ENCODE results near the gene RNF152.
"Not testable (repeated sequence)": the region's sequence is repeated elsewhere in the genome, so short reads cannot be mapped to it uniquely, and the experiment has no call there.

RNF152 gene

DNA sequence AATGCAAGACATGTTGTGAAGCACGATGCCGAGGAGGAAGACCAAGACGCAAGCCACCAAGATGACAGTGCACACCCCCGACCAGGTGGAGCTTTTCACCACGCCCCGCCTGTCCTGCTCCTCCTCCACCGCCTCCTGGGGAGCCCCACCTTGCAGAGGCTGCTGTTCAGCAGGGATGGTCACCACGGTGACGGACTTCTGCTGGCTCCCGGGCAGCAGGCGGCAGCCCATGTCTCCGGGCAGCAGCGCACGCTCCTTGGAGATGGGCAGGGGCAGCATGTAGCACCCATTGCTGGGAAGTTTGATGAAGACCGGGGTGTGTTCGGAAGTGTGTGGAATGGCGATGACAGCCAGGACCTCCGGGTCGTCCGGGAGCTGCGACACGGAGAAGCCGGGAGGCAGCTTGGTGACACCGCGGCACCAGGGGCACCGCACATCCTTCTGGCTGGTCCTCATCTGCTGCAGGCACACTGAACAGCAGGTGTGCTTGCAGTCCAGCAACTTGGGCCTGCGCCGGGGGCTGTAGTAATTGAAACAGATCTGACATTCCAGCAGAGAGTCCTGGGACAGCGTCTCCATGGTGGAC is 76.8 kb downstream of the RNF152 start:
- no peak for DNase-seq

DNA sequence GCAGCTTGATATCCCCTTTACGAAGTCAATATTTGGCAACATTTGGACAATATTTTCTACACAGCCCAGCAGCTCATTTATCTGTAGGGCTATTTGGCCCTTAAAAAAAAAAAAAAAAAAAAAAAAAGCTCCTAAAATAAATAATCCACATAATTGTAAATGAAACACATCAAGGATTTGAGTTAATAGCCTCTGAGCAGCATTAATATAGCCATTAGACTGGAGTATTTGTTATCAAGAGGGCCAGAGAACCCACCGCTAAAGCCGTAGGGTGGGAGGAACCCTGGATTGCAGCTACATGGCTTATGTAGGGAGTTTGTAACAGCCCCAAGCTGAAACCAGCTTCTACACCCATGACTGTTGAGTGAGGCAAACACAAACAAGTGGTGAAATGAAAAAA is 84.5 kb downstream of the RNF152 start:
- DNase-seq = no peak

DNA sequence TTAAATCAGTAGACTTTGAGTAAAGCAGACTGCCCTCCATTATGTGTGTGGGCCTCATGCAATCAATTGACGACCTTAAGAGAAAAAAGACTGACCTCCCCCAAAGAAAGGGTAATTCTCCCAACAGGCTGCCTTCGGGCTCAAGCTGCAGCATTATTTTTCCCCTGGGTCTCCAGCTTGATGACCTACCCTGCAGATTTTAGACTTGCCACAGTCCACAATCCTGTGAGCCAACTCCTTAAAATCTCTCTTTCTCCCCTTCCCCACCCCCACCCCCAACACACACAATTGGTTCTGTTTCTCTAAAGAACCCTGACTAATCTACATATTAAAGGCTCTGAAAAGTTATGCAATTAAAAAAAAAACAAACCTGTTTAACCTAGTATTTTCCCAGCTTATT is 89.4 kb downstream of the RNF152 start:
- DNase-seq = no peak

DNA sequence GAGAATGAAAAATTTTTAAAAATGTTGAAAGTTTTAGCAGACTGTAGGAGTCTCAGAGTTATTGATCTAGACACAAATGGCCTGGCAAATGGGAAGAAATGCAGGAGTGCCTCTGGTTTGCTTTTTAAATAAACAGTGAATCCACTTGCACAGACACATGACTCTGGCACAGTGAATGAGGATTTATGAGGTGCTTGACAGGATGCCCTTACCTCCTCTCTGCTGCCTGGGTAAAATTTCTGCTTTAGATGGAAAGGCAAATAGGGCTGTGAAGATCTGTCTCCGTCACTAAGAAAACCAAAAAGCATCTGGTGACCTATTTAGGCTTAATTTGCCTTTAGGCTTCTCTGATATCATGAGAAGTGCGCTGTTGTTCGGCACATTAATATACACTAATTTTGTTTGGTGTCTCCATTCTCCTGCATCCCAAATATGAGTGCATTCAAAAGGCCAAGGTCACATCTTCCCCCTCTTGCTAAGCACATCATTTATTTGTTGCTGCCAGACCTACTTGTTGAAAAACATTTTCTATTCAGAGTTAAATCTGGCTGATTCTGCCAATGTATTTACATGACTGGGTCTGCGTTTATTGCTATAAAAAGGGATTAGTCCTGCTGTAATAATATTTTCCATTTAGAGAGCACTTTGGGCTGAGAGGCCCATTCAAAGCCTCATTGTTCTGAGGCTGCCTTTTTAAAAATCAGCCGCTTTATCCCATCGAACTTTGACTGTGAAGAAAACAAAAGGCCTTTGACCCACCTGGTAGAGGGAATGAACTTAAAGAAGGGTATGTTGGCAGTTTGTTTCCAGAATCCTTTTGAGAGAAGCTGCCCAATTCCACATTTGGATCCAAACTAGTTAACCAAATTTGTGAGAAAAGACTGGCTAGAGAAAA is 94.9 kb downstream of the RNF152 start:
- DNase-seq = no peak

DNA sequence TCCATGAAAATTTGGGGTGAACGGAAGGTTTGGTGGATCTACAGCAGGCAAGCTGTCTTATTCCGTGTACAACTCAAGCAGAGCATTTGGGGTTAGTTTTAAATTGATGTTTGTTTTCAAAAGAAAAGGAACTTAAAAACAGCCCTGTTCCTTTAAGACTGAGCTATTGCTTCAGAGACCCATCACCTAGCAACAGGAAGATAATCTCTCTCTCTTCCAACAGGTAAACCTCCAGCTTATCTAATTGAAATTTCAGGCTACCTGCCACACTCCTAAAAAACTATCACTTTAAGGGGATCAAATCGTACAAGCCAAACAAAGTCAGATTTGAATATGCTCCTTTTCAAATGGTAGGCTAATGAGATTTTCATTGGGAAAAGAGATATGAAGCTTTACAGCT is 101.8 kb downstream of the RNF152 start:
- DNase-seq = no peak

DNA sequence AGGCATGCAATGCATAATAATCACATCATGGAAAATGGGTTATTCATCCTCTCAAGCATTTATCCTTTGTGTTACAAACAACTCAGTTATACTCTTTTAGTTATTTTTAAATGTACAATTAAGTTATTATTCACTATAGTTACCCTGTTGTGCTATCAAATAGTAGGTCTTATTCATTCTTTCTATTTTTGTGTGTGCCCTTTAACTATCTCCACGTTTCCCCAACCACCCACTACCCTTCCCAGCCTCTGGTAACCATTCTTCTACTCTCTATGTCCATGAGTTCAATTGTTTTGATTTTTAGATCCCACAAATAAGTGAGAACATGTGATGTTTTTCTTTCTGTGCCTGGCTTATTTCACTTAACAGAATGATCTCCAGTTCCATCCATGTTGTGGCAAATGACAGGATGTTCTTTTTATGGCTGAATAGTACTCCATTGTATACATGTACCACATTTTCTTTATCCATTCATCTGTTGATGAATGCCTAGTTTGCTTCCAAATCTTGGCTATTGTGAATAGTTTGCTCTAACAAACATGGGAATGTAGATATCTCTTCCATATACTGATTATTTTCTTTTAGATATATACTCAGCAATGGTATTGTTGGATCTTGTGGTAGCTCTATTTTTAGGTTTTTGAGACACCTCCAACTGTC is 105.7 kb downstream of the RNF152 start:
- DNase-seq = not testable (repeated sequence)

DNA sequence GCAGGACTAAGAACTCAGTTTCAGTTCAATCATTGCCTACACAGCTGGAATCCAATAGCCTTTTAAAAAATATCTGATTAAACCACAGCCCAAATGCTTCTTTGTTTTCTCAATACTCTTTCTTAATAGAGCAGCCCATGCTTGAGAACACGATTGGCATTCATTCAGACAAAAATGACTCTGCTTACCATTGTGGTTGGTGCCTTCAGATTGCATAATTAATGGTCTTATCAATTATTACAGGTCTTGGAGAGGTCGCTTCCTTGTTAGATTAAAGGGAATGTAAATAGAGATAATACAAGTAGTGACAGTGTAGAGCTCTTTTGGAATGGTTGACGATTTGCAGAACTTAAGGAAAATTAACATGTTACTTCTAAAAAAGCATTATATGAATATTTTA is 107.2 kb downstream of the RNF152 start:
- no peak for DNase-seq

DNA sequence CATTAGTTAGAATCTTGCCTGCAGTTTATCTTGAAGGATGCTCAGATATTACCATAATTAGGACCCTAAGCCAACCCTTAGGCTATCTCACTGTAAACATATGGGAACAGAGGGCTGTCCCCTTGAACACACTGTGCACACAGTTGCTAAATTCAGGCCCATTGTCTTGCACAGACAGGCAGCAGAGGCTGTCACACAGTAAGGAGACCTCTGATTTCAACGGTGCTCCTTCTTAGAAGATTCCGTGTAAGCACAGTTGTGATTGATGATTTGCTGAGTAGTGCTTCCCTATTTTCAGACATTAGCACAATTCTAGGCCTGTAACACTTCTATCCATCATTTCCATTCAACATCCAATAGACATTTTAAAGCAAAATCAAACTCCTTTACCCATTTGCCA is 108.0 kb downstream of the RNF152 start:
- no peak for DNase-seq

DNA sequence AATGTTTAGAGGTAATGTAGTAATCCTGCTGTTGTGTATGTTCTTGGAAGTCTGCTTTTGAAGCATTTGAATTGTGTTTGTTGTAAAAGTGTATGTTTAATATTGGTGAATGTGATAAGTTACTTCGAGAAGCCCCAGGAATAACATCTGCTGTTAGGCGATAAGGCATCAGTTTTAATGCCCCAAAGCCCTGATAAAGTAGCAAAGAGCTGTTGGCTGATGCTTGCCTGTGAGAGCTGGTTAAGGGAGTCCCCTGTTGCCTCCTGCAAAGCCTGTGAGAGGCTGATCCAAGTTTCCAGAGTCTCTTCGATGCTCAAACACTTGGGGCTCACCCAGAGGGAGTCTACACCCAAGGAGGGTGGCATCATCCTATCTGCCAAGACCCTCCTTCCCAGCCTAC is 110.3 kb downstream of the RNF152 start:
- DNase-seq = no peak

DNA sequence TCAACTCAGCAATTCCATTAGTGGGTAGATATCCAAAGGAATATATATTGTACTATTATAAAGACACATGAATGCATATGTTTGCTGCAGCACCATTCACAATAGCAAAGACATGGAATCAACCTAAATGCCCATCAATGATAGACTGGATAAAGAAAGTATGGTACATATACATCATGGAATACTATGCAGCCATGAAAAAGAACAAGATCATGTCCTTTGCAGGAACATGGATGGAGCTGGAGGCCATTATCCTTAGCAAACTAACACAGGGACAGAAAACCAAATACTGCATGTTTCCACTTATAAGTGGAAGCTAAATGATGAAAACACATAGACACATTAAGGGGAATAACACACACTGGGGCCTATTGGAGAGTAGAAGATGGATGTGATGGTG is 116.6 kb downstream of the RNF152 start:
- DNase-seq = not testable (repeated sequence)

DNA sequence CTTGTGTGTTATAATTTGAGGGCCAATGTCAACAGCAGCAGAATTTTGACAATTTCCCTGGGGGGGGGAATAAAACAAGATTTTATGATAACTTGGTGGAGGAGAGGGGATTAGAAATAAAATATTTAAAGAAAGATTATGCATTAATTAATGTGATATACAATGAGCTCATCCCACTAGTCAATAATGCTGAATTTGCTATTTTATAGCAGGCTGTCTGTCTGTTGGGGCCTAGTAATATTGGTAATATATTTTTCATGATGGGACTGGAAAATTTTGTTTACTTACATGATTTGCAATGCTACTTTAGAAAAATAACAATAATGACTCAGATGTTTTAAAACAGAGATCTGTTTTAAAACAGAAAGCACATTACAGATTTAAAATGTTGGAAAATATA is 118.0 kb downstream of the RNF152 start:
- DNase-seq = no peak

DNA sequence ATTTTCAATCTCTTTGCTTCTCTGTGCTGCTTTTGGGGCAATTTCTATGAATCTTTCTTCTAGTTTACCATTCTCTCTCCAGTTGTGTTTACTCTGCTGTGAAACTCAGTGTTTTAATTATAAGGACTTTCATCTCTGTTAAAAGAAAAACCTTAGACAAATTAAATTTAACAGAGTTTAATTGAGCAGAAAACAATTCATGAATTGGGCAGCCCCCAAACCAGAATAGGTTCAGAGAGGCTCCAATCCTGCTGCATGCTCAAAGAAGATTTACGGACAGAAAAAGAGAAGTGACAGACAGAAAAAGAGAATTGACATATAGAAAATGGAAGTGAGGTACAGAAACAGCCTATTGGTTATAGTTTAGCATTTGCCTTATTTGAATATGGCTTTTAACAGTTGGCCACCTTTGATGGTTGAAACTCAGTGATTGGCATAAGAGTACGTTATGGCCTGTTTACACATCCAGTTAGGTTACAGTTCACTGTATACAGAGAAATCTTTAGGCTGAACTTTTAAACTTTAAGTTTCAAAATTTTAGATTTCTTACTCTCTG is 120.4 kb downstream of the RNF152 start:
- DNase-seq = no peak

DNA sequence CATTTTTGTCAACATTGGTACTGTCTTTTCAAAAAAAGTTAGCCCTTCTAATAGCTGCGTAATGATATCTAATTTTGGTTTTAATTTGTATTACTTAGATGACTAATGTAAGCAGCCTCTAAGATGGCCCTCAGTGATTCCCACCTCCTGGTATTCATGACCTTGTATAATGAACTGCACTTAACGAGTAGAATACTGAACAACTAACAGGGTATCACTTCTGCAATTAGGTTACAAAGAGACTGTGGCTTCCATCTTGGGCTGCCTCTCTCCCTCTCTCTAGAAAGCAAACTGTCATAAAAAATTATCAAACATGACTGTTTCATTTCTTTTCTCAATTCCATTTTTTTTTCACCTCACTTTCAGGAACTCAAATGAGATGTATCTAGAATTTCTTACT is 120.9 kb downstream of the RNF152 start:
- DNase-seq = no peak

DNA sequence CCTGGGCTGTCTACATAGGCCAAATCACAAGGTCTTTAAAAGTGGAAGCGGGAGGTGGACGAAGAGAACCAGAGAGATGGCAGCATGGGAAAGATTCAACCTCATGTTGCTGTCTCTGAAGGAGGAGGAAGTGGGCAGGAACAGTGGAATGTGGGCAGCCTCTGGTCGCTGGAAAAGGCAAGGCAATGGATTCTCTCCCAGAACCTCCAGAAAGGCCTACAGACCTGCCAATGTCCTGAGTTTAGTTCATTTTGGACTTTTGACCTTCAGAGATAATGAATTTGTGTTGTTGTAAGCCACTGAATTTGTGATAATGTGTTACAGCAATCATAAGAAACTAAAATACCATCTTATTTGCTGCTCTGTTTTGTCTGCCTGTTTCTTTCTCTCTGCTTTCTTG is 122.5 kb downstream of the RNF152 start:
- no peak for DNase-seq

DNA sequence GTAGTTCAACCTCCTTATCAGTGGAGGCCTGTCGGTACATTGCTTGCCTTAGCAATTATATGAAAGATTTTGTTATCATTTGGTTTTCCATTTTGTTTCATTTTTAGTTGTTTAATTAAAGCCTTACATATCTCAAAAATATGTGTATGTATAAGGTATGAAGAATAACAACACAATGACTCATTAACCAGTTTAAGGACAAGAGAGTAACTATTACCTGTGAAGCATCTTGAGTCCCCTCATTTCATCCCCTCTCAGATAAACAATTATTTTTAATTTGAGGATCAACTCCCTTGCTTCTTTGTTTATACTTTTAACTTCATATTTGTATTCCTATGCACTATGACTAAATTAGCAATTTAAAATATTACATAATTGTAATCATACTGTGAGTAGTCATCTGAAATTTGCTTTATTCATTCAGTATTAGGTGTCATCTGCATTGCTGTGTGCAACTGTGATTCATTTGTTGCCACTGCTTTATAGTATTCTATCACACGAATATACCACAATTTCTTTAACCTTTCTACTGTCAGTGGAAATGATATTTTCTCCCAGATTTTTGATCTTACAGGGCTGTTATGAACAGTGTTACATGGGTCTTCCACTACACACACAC is 126.4 kb downstream of the RNF152 start:
- DNase-seq = no peak

DNA sequence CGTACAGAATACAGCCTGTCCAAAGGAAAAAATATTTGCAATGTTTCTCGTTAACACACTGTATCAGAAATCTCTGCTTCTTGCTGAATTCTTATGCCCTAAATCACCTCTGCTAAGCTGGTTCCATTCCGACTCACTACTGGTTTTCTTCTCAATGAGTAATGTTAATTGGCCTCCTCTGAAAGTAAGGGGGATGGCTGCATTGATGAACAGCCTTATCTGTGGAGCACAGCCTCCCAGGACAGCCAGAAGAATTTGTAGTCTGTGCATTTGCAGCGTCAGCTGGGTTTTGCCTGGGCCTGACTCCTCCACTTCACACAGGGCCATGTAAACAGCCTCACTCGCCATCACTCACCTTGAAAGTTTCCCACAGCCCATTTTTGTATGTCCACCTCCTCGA is 127.7 kb downstream of the RNF152 start:
- no peak for DNase-seq

DNA sequence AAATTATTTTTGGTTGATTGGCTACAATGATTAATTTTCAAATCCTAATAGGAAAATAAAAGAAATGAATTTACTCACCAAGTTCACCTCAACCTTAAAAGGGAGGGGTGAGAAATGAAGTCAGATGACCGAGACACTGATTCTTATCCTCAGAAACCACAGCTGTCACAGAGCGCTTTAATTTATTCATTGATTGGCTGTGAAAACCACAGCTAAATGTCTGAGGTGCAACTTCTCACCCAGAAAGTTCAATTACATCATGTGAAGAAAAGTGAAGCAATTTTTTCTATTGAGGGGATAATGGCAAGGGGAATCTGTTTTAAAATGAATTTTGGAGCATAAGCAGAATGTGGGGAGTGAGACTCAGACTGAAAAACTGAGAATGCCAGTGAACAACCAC is 128.4 kb downstream of the RNF152 start:
- DNase-seq = no peak

DNA sequence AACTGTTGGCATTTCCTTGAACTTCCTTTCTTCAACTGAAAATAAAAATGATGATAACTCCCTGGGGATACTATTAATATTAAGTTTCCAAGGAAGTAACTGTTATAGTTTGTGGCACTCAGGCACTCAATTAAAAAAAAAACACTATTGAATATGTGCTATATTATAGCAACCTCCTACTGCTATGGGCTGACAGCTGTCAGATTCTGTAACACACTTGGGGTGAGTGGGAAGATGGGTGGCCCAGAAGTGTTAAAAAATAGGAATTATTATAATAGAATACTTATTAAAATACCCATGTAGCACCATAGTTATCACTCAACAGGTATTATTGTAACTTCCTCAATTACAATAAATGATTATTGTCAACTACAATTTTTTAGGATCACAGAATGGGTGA is 130.9 kb downstream of the RNF152 start:
- DNase-seq = no peak

Data from CD4-positive, alpha-beta T cell treated with Interferon gamma for 1 hour (primary cell).